K562 (cell line): ENCODE results near the gene ANKRD27. TPM values are rescaled to one million over a fixed set of nuclear protein-coding genes. Genes with fewer than 3 reads are reported as not detected.

Experiments used
- ARID3B ChIP-seq: fragments of 250-450 bp; sonication (Bioruptor Pico); IDR thresholded peaks from 2 replicates; pipeline ENCODE4 v1.4.0; 2020; ENCODE audit warnings: borderline replicate concordance
- BHLHE40 ChIP-seq: IDR thresholded peaks from 2 replicates; pipeline ENCODE4 v1.6.1; 2011; ENCODE audit warnings: low read length, improper control_type of control experiment
- CTCFL ChIP-seq: IDR thresholded peaks from 2 replicates; pipeline ENCODE4 v1.6.1; 2011; ENCODE audit warnings: borderline replicate concordance, low read depth, mild to moderate bottlenecking, moderate library complexity, low read length; ENCODE audit not compliant: insufficient read depth, poor library complexity, severe bottlenecking
- DIDO1 ChIP-seq: fragments of 450-650 bp; IDR thresholded peaks from 2 replicates; pipeline ENCODE4 v1.6.1; 2016; ENCODE audit warnings: low read depth, missing biosample characterization, missing genetic modification characterization
- ETV1 ChIP-seq: fragments of 450-650 bp; conservative IDR thresholded peaks from 2 replicates; pipeline ENCODE4 v1.6.1; 2016; ENCODE audit warnings: missing genetic modification characterization, control low read depth, low read depth, missing compliant biosample characterization
- GTF2F1 ChIP-seq: IDR thresholded peaks from 2 replicates; pipeline ENCODE4 v1.6.1; 2011; ENCODE audit warnings: low read depth, low read length, improper control_type of control experiment
- HEY1 ChIP-seq: fragments of 250-450 bp; sonication (Bioruptor Pico); IDR thresholded peaks from 2 replicates; pipeline ENCODE4 v1.5.0; 2020; ENCODE audit warnings: mild to moderate bottlenecking, moderate library complexity, borderline replicate concordance
- HNRNPLL ChIP-seq: fragments of 200-400 bp; formaldehyde crosslinking; IDR thresholded peaks from 2 replicates; pipeline ENCODE4 v1.6.1; 2017; ENCODE audit warnings: low read length, low read depth, mild to moderate bottlenecking; ENCODE audit not compliant: poor library complexity, severe bottlenecking
- MIER1 ChIP-seq: fragments of 450-650 bp; IDR thresholded peaks from 2 replicates; pipeline ENCODE4 v1.6.1; 2016; ENCODE audit warnings: antibody characterized with exemption, mild to moderate bottlenecking, low read depth
- NCOA4 ChIP-seq: fragments of 450-650 bp; IDR thresholded peaks from 2 replicates; pipeline ENCODE4 v1.6.1; 2018; ENCODE audit warnings: mild to moderate bottlenecking; ENCODE audit not compliant: partially characterized antibody
- NFATC3 ChIP-seq: fragments of 450-650 bp; IDR thresholded peaks from 2 replicates; pipeline ENCODE4 v1.6.1; 2017; ENCODE audit warnings: mild to moderate bottlenecking
- NFIC ChIP-seq: fragments of 450-650 bp; IDR thresholded peaks from 2 replicates; pipeline ENCODE4 v1.6.1; 2017; ENCODE audit warnings: mild to moderate bottlenecking, inconsistent platforms
- POLR2AphosphoS5 ChIP-seq: IDR thresholded peaks from 2 replicates; pipeline ENCODE4 v1.6.1; 2011; ENCODE audit warnings: mild to moderate bottlenecking, low read depth, low read length, moderate library complexity; ENCODE audit not compliant: control insufficient read depth, insufficient read depth
- PTBP1 ChIP-seq: fragments of 200-400 bp; formaldehyde crosslinking; IDR thresholded peaks from 2 replicates; pipeline ENCODE4 v1.6.1; 2017; ENCODE audit warnings: low read depth, low read length
- SAFB ChIP-seq: fragments of 200-400 bp; formaldehyde crosslinking; IDR thresholded peaks from 2 replicates; pipeline ENCODE4 v1.6.1; 2017; ENCODE audit warnings: low read depth, low read length, borderline replicate concordance
- SMC3 ChIP-seq: conservative IDR thresholded peaks from 2 replicates; pipeline ENCODE4 v1.6.1; 2011; ENCODE audit warnings: low read depth, low read length, improper control_type of control experiment; ENCODE audit not compliant: insufficient read depth
- THRB ChIP-seq: fragments of 450-650 bp; formaldehyde crosslinking; conservative IDR thresholded peaks from 2 replicates; pipeline ENCODE4 v1.4.0; 2022; ENCODE audit warnings: mild to moderate bottlenecking, missing genetic modification characterization
- ZBTB26 ChIP-seq: fragments of 450-650 bp; formaldehyde crosslinking; IDR thresholded peaks from 2 replicates; pipeline ENCODE4 v1.4.0; 2022; ENCODE audit warnings: missing genetic modification characterization
- ZC3H4 ChIP-seq: sonication (generic); formaldehyde crosslinking; IDR thresholded peaks from 2 replicates; pipeline ENCODE4 v1.9.0; 2021; ENCODE audit warnings: missing genetic modification reagents, borderline replicate concordance
- ZNF12 ChIP-seq: sonication (generic); formaldehyde crosslinking; IDR thresholded peaks from 2 replicates; pipeline ENCODE4 v1.4.0; 2020; ENCODE audit warnings: mild to moderate bottlenecking, missing genetic modification reagents
- ZNF175 ChIP-seq: fragments of 200-800 bp; sonication (Bioruptor generic); IDR thresholded peaks from 2 replicates; pipeline ENCODE4 v1.6.1; 2016; ENCODE audit warnings: low read depth, mild to moderate bottlenecking, missing genetic modification characterization, missing compliant biosample characterization
- ZNF232 ChIP-seq: sonication (generic); formaldehyde crosslinking; IDR thresholded peaks from 2 replicates; pipeline ENCODE4 v1.8.0; 2022; ENCODE audit warnings: mild to moderate bottlenecking, missing genetic modification reagents
- ZNF347 ChIP-seq: fragments of 450-650 bp; formaldehyde crosslinking; IDR thresholded peaks from 2 replicates; pipeline ENCODE4 v1.4.0; 2020; ENCODE audit warnings: low read depth, mild to moderate bottlenecking, moderate library complexity
- polyA plus RNA-seq, 8 experiments: library from polyadenylated mRNA; depleted of rRNA in 4 of 8; stranded (reverse) in 5 of 8; unstranded in 3 of 8; fragments of >200 nt; fragmentation: Nextera tagmentation in 2 of 8; fragmentation: Illumina TruSeq in 1 of 8; extraction: Ambion mirVana in 2 of 8; extraction: Trizol in 1 of 8; gene quantifications; 2 replicates each; pipeline versions ENCODE4 v1.2.1 to v1.2.3, GENCODE V29; 2011 to 2014; ENCODE audit warnings: inconsistent platforms in 1 of 8, missing spikeins in 1 of 8
- total RNA-seq, 7 experiments: library from RNA; depleted of rRNA in 6 of 7; stranded (reverse); fragments of >200 nt in 6 of 7; fragmentation: Illumina TruSeq in 2 of 7; extraction: Trizol in 2 of 7; gene quantifications; 2 replicates each; pipeline versions ENCODE4 v1.2.1 to v1.2.3, GENCODE V29; 2011 to 2021; ENCODE audit warnings: low replicate concordance in 1 of 7

The ANKRD27 gene
- total and polyA plus RNA-seq, 9 of the 15 experiments (the other 6 are each of a cell fraction or from before 2014, with no cell fraction given): 5.3 to 71.3 (median 54.2) TPM

GRCh38 chr19:32691291-32691951 lies 16.4 kb upstream of the ANKRD27 start, which contains the start of gene NUDT19 (continued):
- TF ChIP-seq GTF2F1: peak; percentile 47
- no peak for TF ChIP-seq PTBP1
- peak; percentile 32; the same call in 1 of the 2 replicates for TF ChIP-seq SAFB
- TF ChIP-seq ZNF347 (CRISPR knock-in tag): no peak
- TF ChIP-seq THRB (CRISPR knock-in tag): no peak
- no peak for TF ChIP-seq HEY1 (CRISPR knock-in tag)
- 0 out of 2 replicates have a peak, but pooled peaks have one; percentile 52 for TF ChIP-seq NFATC3
- TF ChIP-seq MIER1: no peak
- 0 out of 2 replicates have a peak, but pooled peaks have one; percentile 4 for TF ChIP-seq NFIC
- TF ChIP-seq ZBTB26 (CRISPR knock-in tag): no peak
- TF ChIP-seq HNRNPLL: peak; percentile 10
- TF ChIP-seq ARID3B (CRISPR knock-in tag): no peak
- no peak for TF ChIP-seq ZC3H4
- no peak for TF ChIP-seq NCOA4
- TF ChIP-seq POLR2AphosphoS5: peak; percentile 83
- TF ChIP-seq BHLHE40: peak; percentile 58
- TF ChIP-seq DIDO1 (tag): no peak; the same call in 1 of the 2 replicates
- no peak for TF ChIP-seq ZNF175 (CRISPR knock-in tag)
- no peak for TF ChIP-seq SMC3
- no peak for TF ChIP-seq ZNF12 (CRISPR knock-in tag)
- no peak for TF ChIP-seq ZNF232 (CRISPR knock-in tag)
- TF ChIP-seq CTCFL: no peak
- no peak for TF ChIP-seq ETV1 (tag)
